ENCODE measurements around the gene PTGDS.

PTGDS gene

DNA sequence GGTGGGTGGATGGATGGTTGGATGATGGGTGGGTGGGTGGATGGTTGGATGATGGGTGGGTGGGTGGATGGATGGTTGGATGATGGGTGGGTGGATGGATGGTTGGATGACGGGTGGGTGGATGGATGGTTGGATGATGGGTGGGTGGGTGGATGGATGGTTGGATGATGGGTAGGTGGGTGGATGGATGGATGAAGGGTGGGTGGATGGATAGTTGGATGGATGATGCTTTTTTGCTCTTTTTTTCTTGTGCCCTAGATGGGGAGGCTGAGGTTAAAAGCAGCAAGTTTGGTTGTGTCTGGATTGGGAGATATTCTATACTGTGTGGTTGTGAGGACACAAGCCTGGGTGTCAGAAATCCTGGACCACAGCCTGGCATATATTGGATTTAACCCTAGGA lies 19.8 kb upstream of the PTGDS start:
- DNase-seq (ENCODE audit: extremely low spot score, insufficient read length, low read depth) (no peak), FAIRE-seq (no peak)

GRCh38 chr9:136957901-136958300 lies 19.4 kb upstream of the PTGDS start:
- no peak for FAIRE-seq
- DNase-seq (ENCODE audit: extremely low spot score, insufficient read length, low read depth) = no peak

DNA sequence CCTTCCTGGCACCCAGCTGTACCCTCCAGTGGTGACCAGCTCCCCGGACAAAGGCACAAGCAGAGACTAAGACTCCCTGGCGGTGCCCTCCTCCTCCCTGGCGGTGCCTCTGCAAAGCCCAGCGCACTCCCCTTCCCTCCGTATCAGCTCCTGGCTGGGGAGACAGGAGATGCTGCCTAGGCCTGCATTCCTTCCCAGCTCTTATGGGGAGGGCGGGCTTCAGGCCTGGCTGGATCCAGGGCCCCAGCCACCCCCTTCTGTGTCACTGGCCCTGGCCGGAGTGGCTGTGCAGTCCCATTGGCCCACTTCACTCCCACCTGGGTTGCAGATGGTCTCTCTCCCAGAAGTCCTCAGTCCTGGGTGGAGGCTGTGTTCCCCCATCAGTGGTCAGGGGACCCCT lies 18.8 kb upstream of the PTGDS start:
- FAIRE-seq (no peak), DNase-seq (ENCODE audit: extremely low spot score, insufficient read length, low read depth) (no peak)

DNA sequence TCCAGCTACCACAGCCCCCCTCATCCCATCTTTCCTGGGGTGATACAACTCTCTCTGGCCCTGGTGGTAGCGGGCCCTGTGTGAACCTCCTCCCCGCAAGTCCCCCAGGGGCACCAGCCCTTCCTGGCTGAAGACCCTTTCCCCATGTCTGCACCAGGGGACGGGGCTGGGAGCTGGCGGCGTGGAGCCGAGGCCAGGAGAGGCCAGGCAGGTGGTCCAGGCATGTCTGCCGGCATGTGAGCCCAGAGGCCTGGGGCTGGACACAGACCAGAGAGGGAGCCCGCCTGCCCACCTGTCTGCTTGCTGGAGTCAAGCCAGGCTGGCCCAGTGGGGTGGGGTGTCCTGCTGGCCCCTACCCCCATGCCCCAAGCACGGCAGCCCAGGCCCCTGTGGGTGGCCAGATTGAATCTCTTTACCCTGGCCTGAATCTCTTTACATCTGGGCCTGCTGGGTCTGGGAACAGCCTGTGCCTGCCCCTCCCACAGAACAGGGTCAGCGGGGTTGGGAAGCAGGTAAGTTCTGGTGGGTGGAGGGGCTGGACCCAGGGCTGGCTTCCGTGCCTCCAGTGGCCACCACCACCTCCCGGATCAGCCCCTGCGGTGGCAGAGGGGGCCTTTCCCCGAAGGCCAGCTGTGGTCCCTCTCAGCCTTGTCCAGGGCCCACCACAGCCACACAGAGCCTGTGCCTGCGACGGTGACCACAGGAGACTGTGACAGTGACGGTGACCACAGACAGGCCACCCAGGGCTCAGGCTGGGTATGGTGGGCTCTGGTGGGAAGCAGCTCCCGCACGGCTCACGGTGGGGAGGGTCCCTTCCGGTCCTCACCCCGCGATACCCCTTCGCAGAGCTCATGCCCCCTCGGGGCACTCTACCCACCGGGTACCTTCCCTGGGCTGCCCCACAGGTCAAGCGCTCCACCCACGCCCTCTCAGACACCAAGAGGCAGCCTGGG lies 18.1 kb upstream of the PTGDS start:
- FAIRE-seq (no peak), DNase-seq (ENCODE audit: extremely low spot score, insufficient read length, low read depth) (no peak)

- FAIRE-seq = no peak
- DNase-seq (ENCODE audit: extremely low spot score, insufficient read length, low read depth) = no peak
These were observed 16.9 kb upstream of the PTGDS start for GRCh38 chr9:136960212-136960937.

GRCh38 chr9:136960938-136961275 lies 16.4 kb upstream of the PTGDS start:
- FAIRE-seq (no peak), DNase-seq (ENCODE audit: extremely low spot score, insufficient read length, low read depth) (no peak)

DNA sequence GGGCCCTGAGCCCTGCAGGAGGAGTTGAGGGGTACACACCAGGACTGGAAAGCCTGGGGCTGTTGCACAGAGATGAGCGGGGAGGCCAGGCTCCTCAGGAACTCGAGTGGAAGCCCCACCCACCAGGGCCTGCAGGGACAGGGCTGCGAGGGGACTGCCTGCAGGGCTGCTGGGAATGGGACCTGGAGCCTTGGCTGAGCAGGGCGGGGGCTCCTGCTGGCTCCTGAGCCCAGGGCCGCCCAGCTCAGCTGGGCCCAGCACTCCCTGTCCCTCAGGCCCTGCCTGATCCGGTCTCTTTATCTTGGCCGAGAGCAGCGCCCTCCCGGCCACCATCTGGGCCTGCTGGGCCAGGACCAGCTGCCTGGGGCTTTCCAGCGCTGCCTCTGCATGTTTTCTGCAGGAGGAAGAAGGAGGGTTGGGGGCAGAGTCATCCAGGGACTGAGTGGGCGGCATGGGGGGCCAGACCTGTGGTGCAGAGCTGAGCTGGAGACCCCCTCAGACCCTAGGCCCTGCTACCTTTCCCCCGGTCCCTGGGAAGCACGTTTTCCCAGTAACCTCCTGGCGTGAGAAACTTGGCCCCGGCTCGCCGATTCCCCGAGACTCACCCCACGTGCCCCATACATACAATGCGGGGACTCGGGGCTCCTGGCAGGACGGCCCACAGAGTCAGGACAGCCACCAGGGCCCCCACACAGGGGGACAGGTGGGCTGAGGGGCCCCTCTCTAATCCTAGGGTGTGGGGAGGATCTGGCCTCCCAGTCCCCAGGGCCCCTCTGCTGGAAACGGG lies 15.8 kb upstream of the PTGDS start:
- FAIRE-seq (no peak), DNase-seq (ENCODE audit: extremely low spot score, insufficient read length, low read depth) (no peak)

DNA sequence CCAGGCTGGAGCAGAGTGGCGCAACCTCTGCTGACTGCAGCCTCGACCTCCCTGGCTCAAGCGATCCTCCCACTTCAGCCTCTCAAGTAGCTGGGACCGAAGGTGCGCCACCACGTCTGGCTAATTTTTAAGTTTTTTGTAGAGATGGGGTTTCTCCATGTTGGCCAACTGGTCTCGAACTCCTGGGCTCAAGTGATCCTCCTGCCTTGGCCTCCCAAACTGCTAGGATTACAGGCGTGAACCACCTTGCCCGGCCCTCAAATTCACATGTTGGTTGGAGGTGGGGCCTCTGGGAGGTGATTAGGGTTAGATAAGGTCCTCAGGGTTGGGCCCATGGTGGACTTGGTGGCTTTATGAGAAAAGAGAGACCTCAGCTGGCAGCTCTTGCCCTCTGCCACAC lies 15.1 kb upstream of the PTGDS start:
- FAIRE-seq = no peak

DNA sequence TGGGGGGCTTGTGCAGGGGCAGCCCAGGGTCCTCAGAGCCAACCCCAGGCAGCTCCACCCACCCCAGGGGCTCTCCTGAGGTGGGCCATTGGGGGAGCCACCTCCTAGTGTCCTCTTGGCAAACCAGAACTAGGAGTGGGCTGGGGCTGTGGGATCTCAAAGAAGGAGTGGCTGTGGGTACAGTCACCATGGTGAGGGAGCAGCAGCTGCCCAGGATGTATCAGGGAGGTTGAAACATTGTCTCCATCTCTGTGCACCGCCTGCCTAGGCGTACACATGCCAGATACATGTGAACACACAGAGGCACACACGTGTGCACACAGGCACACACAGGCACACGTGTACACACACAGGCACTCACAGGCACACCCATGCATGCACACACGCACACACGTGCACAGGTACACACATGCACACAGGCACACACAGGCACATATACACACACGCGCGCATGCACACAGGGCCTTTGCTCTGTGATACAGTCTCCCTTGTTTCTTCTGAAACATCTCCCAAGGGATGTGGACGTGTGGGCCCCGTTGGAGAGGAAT lies 14.5 kb upstream of the PTGDS start:
- DNase-seq (ENCODE audit: extremely low spot score, insufficient read length, low read depth) = no peak
- no peak for FAIRE-seq

More for the DNA sequence above, 15.1 kb upstream of the PTGDS start:
- no peak for DNase-seq (ENCODE audit: extremely low spot score, insufficient read length, low read depth)

GRCh38 chr9:136963341-136963740 lies 14.0 kb upstream of the PTGDS start:
- no peak for FAIRE-seq
- DNase-seq (ENCODE audit: extremely low spot score, insufficient read length, low read depth) = no peak

- no peak for FAIRE-seq
- no peak for DNase-seq (ENCODE audit: extremely low spot score, insufficient read length, low read depth)
These were observed 13.6 kb upstream of the PTGDS start for GRCh38 chr9:136963751-136964150.

DNA sequence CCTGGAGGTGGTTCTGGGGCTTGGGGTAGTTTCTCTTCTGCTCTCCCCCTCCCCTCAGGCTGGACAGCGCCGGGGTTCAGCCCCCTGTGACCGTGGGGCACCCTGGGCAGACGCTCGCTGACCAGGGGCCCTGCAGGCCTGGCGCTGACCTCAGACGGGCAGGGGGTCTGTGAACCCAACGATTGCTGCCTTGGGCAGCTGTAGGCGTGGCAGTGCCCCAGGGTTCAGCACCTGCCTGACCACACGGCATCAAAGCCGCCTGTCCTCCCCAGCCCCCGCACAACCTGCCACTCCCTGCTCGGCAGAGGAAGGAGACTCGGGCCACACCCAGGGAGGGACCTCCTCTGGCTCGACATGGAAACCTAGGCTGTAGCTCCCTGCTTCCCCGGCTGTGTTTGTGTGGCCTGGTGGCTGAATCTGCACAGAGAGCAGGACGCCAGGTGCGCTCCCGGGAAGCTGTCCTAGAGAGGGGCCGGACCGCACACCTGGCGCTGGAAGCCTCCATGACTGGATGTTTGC lies 13.1 kb upstream of the PTGDS start:
- no peak for FAIRE-seq
- no peak for DNase-seq (ENCODE audit: extremely low spot score, insufficient read length, low read depth)

DNA sequence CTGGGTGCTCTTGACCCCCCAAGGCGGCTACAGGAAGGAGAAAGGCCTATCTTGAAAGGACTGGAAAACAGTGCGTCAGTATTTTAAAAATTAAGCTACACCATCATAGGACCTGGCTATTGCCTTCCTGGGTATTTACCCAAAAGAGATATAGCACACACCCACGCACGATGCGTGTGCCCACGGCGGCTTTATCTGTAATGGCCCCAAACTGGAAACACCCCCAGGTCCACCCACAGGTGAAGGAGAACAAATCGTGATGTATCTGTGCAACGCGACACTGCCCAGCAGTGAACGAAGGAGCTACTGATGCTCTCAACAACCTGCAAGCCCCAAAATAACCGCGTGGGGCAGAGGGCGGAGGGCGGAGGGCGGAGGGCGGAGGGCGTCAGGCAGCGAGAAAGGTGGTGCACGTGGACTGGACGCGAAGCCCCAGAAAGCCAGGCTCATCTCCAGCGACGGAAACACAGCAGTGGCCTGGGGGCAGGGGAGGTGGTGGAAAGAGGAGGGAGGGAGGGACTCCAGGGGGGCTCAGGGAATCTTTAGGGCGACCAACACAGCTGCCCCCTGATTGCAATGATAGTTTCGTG lies 12.4 kb upstream of the PTGDS start:
- no peak for FAIRE-seq
- no peak for DNase-seq (ENCODE audit: extremely low spot score, insufficient read length, low read depth)

- DNase-seq (ENCODE audit: extremely low spot score, insufficient read length, low read depth) (no peak), FAIRE-seq (no peak)
These were observed 11.4 kb upstream of the PTGDS start for GRCh38 chr9:136965771-136966484.

DNA sequence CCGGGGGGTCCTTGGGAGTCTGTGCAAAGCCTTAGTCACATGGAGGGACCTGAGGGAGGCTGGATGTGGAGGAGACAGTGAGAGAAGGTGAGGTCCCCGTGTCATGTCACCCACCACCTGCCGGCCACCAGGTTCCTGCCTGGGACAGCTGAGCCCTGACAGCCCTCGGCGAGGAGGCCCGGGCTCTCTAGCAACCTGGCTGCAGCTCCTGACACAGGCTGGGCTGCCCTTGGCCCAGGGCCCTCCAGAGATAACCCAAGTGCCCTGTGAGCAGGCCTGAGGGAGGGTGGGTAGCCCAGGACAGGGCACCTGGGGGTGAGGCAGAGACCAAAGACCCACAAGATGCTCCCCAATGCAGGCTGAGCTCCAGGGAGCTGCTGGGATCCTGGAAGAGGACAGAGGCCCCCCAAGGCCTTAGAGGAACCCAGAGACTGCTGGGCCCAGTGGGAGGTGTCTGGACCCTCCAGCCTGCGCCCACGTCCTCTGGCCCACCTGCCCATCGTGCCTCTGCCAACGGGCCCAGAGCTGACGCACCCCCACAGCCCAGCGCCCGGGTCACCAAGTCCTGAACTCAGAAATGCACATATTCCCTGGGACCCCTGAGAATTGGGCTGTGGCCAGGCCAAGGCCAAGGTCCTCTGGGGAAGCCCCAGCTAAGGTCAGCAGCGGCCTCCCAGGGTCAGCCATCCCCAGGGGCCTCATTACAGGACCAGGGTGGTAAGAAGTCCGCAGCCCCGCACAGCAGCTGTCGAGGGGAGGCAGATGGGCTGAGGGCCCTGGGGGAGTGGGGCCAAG lies 8.8 kb upstream of the PTGDS start:
- FAIRE-seq (no peak), DNase-seq (ENCODE audit: extremely low spot score, insufficient read length, low read depth) (no peak)

- DNase-seq (ENCODE audit: extremely low spot score, insufficient read length, low read depth) = no peak
- FAIRE-seq = no peak
These were observed 8.2 kb upstream of the PTGDS start for GRCh38 chr9:136969150-136969549.

- DNase-seq (ENCODE audit: extremely low spot score, insufficient read length, low read depth) (no peak), FAIRE-seq (no peak)
These were observed 7.5 kb upstream of the PTGDS start for GRCh38 chr9:136969774-136970173.

DNA sequence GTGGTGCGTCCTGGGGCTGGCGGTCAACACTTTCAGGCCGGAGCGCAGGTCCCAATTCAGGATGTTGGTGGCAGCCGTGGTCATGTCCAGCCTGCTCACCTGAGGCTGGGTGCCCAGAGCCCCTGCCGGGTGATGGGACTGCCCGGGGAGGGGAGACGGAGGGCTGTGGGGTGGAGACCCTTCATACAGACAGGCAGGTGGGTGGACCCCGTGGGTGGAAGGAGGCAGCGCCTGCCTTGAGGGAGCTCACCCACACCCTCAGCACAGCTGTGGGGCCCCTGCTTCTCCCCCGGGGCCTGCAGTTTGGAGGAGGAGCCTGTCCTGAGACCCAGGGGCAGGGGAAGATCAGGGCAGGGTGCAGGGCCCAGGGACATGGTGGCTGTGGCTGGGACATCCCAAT lies 6.9 kb upstream of the PTGDS start:
- DNase-seq (ENCODE audit: extremely low spot score, insufficient read length, low read depth) = no peak
- FAIRE-seq = no peak
